CD14-positive monocyte (primary cell): ENCODE results near the gene TRIM67. TPM values are rescaled to one million over a fixed set of nuclear protein-coding genes. Genes with fewer than 3 reads are reported as not detected.

Experiments
- DNase-seq, 3 donors: peaks; one replicate each; pipeline ENCODE4 v3.0.0-alpha.2; 2011 to 2022
- H2AFZ ChIP-seq: 2 replicates; pipeline ENCODE4 v1.6.0; 2012; ENCODE audit warnings: mild to moderate bottlenecking, low read depth, low read length, inconsistent platforms; ENCODE audit not compliant: insufficient read depth, poor library complexity, severe bottlenecking
- H3K27ac ChIP-seq, 2 donors: 1 replicate in 1 of 2; 2 replicates in 1 of 2; pipeline ENCODE4 v1.5.1; 2012 to 2013; ENCODE audit warnings: low read length in 2 of 2, control low read depth in 1 of 2, inconsistent platforms in 1 of 2, low read depth in 1 of 2, mild to moderate bottlenecking in 1 of 2
- H3K27me3 ChIP-seq, 2 donors: one replicate each; pipeline versions ENCODE4 v1.6.0 to v1.6.1; 2011 to 2013; ENCODE audit warnings: low read length in 2 of 2; ENCODE audit not compliant: control insufficient read depth in 2 of 2, insufficient read depth in 2 of 2
- H3K36me3 ChIP-seq, 2 donors: replicated peaks in 1 of 2; 1 replicate in 1 of 2; 2 replicates in 1 of 2; pipeline versions ENCODE4 v1.5.1 to v1.6.1; 2012 to 2013; ENCODE audit warnings: low read length in 2 of 2, control low read depth in 1 of 2, inconsistent platforms in 1 of 2, mild to moderate bottlenecking in 1 of 2; ENCODE audit not compliant: insufficient read depth in 2 of 2, control insufficient read depth in 1 of 2
- H3K4me1 ChIP-seq, 2 donors: 1 replicate in 1 of 2; 2 replicates in 1 of 2; pipeline versions ENCODE4 v1.5.1 to v1.6.1; 2012 to 2013; ENCODE audit warnings: low read length in 2 of 2, control low read depth in 1 of 2, inconsistent platforms in 1 of 2, mild to moderate bottlenecking in 1 of 2, moderate library complexity in 1 of 2; ENCODE audit not compliant: insufficient read depth in 2 of 2, control insufficient read depth in 1 of 2
- H3K4me2 ChIP-seq: replicated peaks from 2 replicates; pipeline ENCODE3; 2012; ENCODE audit warnings: low read length, moderate library complexity, mild to moderate bottlenecking; ENCODE audit not compliant: poor library complexity, severe bottlenecking; ENCODE audit errors: extremely low read depth
- H3K4me3 ChIP-seq, 3 experiments: fragments of 200-600 bp in 1 of 3; sonication (generic) in 1 of 3; replicated peaks in 1 of 3; 1 replicate in 2 of 3; 2 replicates in 1 of 3; pipeline ENCODE4 v1.5.1; 2011 to 2013; ENCODE audit warnings: low read length in 3 of 3, mild to moderate bottlenecking in 3 of 3, control low read depth in 2 of 3, low read depth in 2 of 3, inconsistent platforms in 1 of 3, moderate library complexity in 1 of 3
- H3K79me2 ChIP-seq: 2 replicates; pipeline ENCODE4 v1.6.0; 2012; ENCODE audit warnings: mild to moderate bottlenecking, control low read depth, inconsistent platforms, low read length, moderate library complexity; ENCODE audit not compliant: insufficient read depth
- H3K9ac ChIP-seq: 2 replicates; pipeline ENCODE4 v1.6.0; 2017; ENCODE audit warnings: low read length, mild to moderate bottlenecking; ENCODE audit not compliant: insufficient read depth, poor library complexity, severe bottlenecking
- H3K9me3 ChIP-seq, 2 donors: replicated peaks in 1 of 2; 1 replicate in 1 of 2; 2 replicates in 1 of 2; pipeline versions ENCODE4 v1.5.1 to v1.6.1; 2012 to 2013; ENCODE audit warnings: low read length in 2 of 2, control low read depth in 1 of 2; ENCODE audit not compliant: control insufficient read depth in 1 of 2, insufficient read depth in 1 of 2
- H4K20me1 ChIP-seq: 2 replicates; pipeline ENCODE4 v1.6.0; 2012; ENCODE audit warnings: mild to moderate bottlenecking, low read length, control low read depth, moderate library complexity; ENCODE audit not compliant: insufficient read depth
- H3K27ac Mint-ChIP-seq, 7 donors: one replicate each; pipeline ENCODE4 v1.8.0; 2020; ENCODE audit warnings: mild to moderate bottlenecking in 7 of 7, mixed read lengths in 7 of 7, moderate library complexity in 6 of 7, inconsistent platforms in 2 of 7
- H3K27me3 Mint-ChIP-seq, 3 donors: one replicate each; pipeline ENCODE4 v1.8.0; 2021 to 2022; ENCODE audit warnings: low read depth in 3 of 3, mild to moderate bottlenecking in 3 of 3, mixed read lengths in 3 of 3, moderate library complexity in 3 of 3, inconsistent platforms in 1 of 3
- H3K36me3 Mint-ChIP-seq, 2 donors: one replicate each; pipeline ENCODE4 v1.8.0; 2020; ENCODE audit warnings: mixed read lengths in 2 of 2, inconsistent platforms in 1 of 2, mild to moderate bottlenecking in 1 of 2
- H3K4me1 Mint-ChIP-seq: one replicate; pipeline ENCODE4 v1.8.0; 2020; ENCODE audit warnings: mild to moderate bottlenecking, mixed read lengths
- H3K4me3 Mint-ChIP-seq, 2 donors: one replicate each; pipeline ENCODE4 v1.8.0; 2020; ENCODE audit warnings: mild to moderate bottlenecking in 2 of 2, mixed read lengths in 2 of 2, moderate library complexity in 1 of 2
- H3K9me3 Mint-ChIP-seq, 7 donors: one replicate each; pipeline ENCODE4 v1.8.0; 2020 to 2022; ENCODE audit warnings: mixed read lengths in 7 of 7, mild to moderate bottlenecking in 6 of 7, moderate library complexity in 6 of 7, inconsistent platforms in 2 of 7
- CTCF ChIP-seq: fragments of 200-600 bp; IDR thresholded peaks from one replicate; pipeline ENCODE4 v1.8.0; 2022; ENCODE audit warnings: antibody characterized with exemption, mild to moderate bottlenecking
- WGBS: methylation state at CpG from one replicate; pipeline ENCODE4 v1.1.5; 2013; ENCODE audit warnings: missing lambda C conversion rate; ENCODE audit not compliant: insufficient coverage; 5-methylcytosine and 5-hydroxymethylcytosine counted together
- intact Hi-C, 2 donors: fragments of 100-400 bp; cut with micrococcal nuclease; formaldehyde crosslinking; loops; one replicate each; pipeline versions ENCODE4 v1.15.0 to v1.15.1; 2023
- polyA plus RNA-seq, 3 donors: library from polyadenylated mRNA; depleted of rRNA in 1 of 3; unstranded in 2 of 3; stranded (reverse) in 1 of 3; fragments of 300-500 nt in 2 of 3; fragments of >200 nt in 1 of 3; fragmentation: Illumina TruSeq in 2 of 3; gene quantifications; 1 replicate in 2 of 3; 2 replicates in 1 of 3; pipeline ENCODE4 v1.2.3, GENCODE V29; 2012 to 2021

TRIM67 gene
- polyA plus RNA-seq, 3 donors, result not detected

- peaks cover 73 to 94% (median 76%) of the 10 kb centered on the region in 3 donors for H3K27me3 Mint-ChIP-seq
- peaks cover 63 to 88% of the 10 kb centered on the region in 2 donors for H3K27me3 ChIP-seq
- 7% methylated on average over 27 of the region's 51 CpGs for WGBS
- no peaks in the 10 kb centered on the region for H3K79me2 ChIP-seq
- no peak overlapping the region for H3K9ac ChIP-seq
- intact Hi-C loops, result no loop called here
- H3K9me3 Mint-ChIP-seq, result peaks cover 0 to 19% (median 3%) of the 10 kb centered on the region in 7 donors
- H3K27ac ChIP-seq, result no peak overlapping the region
- no peaks in the 10 kb centered on the region for H3K4me1 ChIP-seq
- TF ChIP-seq CTCF, result no peak
- no peaks in the 10 kb centered on the region for H4K20me1 ChIP-seq
- peaks cover 0 to 18% of the 10 kb centered on the region in 2 donors for H3K9me3 ChIP-seq
- H3K4me3 ChIP-seq, result no peak overlapping the region
- no peak overlapping the region for H3K27ac Mint-ChIP-seq
- peak overlapping the region in 1 of 2 donors; percentile 57 for H3K4me3 Mint-ChIP-seq
- H3K36me3 ChIP-seq, result no peaks in the 10 kb centered on the region
- H2AFZ ChIP-seq, result no peak overlapping the region
- peaks cover 4% of the 10 kb centered on the region for H3K4me1 Mint-ChIP-seq
- no peak for DNase-seq
- H3K4me2 ChIP-seq, result no peak overlapping the region
- no peaks in the 10 kb centered on the region for H3K36me3 Mint-ChIP-seq
These were observed 777 bp upstream of the TRIM67 start for GRCh38 chr1:231160895-231161666.

- intact Hi-C loops, result no loop called here
- peaks cover 4% of the 10 kb centered on the region for H3K4me1 Mint-ChIP-seq
- Histone ChIP-seq H3K4me1 (no peaks in the 10 kb centered on the region), H3K36me3 (no peaks in the 10 kb centered on the region), H3K27me3 (peaks cover 60 to 83% of the 10 kb centered on the region in 2 donors), H3K9me3 (peaks cover 0 to 18% of the 10 kb centered on the region in 2 donors), H4K20me1 (no peaks in the 10 kb centered on the region), H3K4me2 (no peak overlapping the region), H3K79me2 (no peaks in the 10 kb centered on the region), H2AFZ (no peak overlapping the region), H3K4me3 (no peak overlapping the region), H3K27ac (no peak overlapping the region), H3K9ac (no peak overlapping the region)
- H3K27me3 Mint-ChIP-seq, result peaks cover 75 to 92% (median 82%) of the 10 kb centered on the region in 3 donors
- no peak for DNase-seq
- TF ChIP-seq CTCF, result no peak
- no peak overlapping the region for H3K27ac Mint-ChIP-seq
- H3K36me3 Mint-ChIP-seq, result no peaks in the 10 kb centered on the region
- WGBS, result 2% methylated on average over 60 of the region's 71 CpGs
- H3K4me3 Mint-ChIP-seq, result peak overlapping the region in 1 of 2 donors; percentile 39
- H3K9me3 Mint-ChIP-seq, result peaks cover 0 to 19% (median 3%) of the 10 kb centered on the region in 7 donors
These were observed 575 bp downstream of the TRIM67 start for GRCh38 chr1:231162297-231162969.
